Iris pigment epithelial cell (primary cell): ENCODE data around the gene HMGCL.
"Not testable (repeated sequence)": the region's sequence is repeated elsewhere in the genome, so short reads cannot be mapped to it uniquely, and the experiment has no call there.

Experiments
- DNase-seq: peaks from one replicate; pipeline ENCODE4 v3.0.0-alpha.2; 2011; ENCODE audit warnings: low read depth

Gene HMGCL

GRCh38 chr1:23825076-23825761 lies at the start of gene HMGCL:
Gene HMGCL, minus strand, starts transcription at chr1:23825429. Its CDS starts 14 bp downstream, at chr1:23825415.
- peak; percentile 91 for DNase-seq

- no peak for DNase-seq
These were observed 47.2 kb upstream of the HMGCL start for GRCh38 chr1:23872421-23872820.

- DNase-seq = no peak
These were observed 43.8 kb upstream of the HMGCL start for GRCh38 chr1:23869051-23869450.

DNA sequence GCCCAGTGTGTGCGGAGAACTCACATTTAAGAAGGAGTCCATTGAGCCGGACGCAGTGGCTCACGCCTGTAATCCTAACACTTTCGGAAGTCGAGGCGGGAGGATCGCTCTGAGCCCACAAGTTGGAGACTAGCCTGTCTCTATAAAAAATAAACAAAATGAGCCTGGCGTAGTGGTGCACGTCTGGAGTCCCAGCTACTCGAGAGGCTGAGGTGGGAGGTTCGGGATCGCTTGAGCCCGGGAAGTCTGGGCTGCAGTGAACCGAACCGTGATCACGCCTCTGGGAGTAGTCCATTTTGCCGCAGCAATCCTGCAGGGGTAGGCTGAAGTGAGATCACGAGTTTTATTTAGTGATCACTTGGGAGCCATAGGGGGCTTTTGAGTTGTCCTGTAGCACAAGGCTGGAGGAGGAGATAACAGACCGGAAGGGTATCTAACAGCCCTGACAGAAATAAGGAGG lies 43.4 kb upstream of the HMGCL start:
- no peak for DNase-seq

- peak; percentile 80 for DNase-seq
These were observed 42.8 kb upstream of the HMGCL start, which contains the start of gene FUCA1 for GRCh38 chr1:23867895-23868556. Gene FUCA1, minus strand, starts transcription at chr1:23868290. Its CDS starts 4 bp downstream, at chr1:23868286.

DNA sequence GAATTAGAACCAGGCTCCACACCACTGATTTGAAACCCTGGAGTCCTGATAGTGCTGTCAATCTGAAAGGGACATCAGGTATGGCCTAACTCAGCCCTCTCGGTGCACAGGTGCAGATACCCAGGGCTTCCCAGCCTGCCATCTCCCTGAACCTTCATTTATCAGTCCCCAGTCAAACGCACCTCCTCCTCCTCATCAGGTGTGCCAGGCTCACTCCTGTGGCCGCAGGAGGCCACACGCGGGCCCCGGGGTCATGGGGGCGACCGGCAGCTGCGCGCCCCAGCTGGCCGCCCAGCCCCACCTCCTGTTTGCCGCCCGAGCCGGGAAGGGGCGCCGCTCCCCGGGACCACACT lies 42.3 kb upstream of the HMGCL start:
- DNase-seq = no peak

DNA sequence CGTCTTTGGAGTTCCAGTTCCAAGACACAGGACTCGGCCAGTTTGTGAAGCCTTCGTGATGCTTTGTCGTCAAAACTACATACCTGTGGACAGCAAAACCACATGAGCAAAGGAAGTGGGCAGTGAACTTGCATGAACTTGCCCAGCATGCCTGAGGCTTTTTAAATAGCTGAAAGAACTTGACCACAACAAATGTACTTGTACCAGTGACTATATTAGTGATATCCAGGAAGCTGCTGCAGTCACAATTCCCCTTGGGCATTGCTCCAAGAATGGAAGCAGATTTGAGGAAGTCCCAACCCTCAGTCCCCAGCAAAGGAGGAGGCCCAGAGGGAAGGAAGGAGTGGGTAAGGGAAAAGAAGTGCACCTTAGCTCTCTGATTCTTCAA lies 40.3 kb upstream of the HMGCL start:
- DNase-seq = peak; percentile 52

DNA sequence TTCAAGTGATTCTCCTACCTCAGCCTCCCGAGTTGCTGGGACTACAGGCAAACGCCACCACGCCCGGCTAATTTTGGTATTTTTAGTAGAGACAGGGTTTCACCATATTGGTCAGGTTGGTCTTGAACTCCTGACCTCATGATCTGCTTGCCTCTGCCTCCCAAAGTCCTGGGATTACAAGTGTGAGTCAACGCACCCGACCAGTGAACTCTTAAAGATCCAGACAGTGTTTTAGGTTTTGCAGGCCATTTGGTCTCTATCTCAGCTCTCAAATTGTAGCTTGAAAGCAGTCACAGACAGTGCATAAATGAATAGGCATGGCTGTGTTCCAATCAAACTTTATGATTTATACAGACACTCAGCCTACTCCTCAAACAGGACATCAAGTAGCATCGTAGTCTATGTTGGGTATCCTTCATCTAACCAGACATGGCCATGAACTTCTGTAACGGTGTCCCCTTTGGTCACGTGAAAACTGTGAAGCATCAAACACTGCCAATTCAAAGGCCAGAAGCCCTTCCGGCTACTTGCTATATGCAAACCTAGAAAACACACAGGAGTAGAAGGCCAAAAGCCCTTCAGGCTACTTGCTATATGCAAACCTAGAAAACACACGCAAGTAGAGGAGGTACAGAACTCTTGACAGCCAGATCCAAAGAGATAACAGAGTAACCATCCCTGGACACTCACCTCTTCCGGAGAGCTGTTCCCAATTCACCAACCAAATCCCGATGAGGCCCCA lies 39.7 kb upstream of the HMGCL start:
- DNase-seq = no peak

DNA sequence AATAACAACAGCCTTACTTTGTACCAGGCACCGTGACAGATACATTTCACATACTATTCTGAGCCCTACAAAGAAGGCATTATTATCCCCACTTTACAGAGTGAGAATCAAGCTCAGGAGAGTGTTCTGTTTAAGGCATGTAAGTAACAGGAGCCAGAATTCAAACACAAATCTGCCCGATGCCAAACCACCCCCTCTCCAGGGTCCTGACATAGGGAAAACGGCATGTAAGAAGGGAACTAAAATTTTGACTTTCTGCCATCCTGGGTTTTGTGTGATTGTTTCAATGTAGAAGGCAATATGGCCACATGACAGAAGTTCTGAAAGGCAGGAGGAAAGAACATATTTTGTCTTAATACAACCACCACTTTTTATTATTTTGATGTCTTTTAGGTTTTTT lies 37.4 kb upstream of the HMGCL start:
- no peak for DNase-seq

DNA sequence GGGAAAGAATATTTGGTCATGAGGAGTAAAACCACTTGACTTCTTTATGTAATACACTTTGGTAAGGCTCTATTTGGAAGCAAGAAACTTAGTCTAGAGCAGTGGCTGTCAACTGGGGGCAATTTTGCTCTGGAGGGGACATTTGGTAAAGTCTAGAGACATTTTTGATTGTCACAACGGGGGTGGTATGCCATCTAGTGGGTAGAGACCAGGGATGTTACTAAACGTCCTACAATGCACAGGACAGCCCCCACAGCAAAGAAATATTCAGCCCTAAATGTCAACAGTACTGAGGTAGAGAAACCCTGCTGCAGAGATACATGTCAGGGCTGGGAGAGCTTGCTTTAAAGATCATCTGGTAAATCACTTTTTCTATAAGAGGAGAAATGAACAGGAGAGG lies 29.3 kb upstream of the HMGCL start:
- DNase-seq = no peak

DNA sequence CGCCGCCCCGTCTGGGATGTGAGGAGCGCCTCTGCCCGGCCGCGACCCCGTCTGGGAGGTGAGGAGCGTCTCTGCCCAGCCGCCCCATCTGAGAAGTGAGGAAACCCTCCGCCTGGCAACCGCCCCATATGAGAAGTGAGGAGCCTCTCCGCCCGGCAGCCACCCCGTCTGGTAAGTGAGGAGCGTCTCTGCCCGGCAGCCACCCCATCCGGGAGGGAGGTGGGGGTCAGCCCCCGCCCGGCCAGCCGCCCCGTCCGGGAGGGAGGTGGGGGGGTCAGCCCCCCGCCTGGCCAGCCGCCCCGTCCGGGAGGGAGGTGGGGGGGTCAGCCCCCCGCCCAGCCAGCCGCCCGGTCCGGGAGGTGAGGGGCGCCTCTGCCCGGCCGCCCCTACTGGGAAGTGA lies 27.9 kb upstream of the HMGCL start:
- DNase-seq = not testable (repeated sequence)

GRCh38 chr1:23851406-23851805 lies 26.2 kb upstream of the HMGCL start:
- not testable (repeated sequence) for DNase-seq

DNA sequence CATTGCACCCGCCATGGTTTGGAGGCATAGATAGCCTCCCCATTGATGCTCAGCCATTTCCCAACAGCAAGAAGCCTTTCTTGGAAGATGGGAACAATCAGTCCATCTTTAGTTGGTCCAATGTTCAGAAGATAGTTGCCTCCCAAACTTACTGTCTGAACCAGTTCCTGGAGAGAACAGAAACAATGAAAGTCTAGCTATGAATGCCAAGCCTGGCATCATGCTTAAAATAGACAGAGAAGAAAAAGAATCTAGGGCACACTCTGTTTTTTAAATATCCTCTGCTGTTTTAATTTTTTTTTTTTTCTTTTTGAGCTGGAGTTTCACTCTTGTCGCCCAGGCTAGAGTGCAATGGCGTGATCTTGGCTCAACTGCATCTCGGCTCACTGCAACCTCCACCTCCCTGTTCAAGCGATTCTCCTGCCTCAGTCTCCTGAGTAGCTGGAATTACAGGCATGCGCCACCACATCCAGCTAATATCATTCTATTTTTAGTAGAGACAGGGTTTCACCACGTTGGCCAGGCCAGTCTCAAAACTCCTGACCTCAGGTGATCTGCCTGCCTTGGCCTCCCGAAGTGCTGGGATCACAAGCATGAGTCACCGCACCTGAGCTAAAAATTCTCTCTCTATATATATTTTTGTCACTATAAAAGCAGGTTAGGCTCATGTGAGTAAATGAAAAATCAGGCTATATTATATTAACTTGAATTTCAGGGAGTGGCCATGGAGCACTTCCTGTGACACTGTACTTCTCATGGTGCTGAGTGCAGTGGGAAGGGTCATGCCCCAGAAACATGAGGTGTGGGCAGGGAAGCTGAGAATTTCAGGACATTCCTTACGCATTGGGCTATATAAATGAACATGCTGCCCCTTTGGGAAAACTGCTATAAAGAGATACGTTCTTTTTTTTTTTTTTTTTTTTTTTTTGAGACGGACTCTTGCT lies 23.7 kb upstream of the HMGCL start:
- DNase-seq = no peak

GRCh38 chr1:23847482-23848095 lies 22.4 kb upstream of the HMGCL start:
- DNase-seq = not testable (repeated sequence)

- DNase-seq = no peak
These were observed 19.9 kb upstream of the HMGCL start for GRCh38 chr1:23845163-23845562.

GRCh38 chr1:23843644-23844043 lies 18.4 kb upstream of the HMGCL start:
- DNase-seq = no peak

DNA sequence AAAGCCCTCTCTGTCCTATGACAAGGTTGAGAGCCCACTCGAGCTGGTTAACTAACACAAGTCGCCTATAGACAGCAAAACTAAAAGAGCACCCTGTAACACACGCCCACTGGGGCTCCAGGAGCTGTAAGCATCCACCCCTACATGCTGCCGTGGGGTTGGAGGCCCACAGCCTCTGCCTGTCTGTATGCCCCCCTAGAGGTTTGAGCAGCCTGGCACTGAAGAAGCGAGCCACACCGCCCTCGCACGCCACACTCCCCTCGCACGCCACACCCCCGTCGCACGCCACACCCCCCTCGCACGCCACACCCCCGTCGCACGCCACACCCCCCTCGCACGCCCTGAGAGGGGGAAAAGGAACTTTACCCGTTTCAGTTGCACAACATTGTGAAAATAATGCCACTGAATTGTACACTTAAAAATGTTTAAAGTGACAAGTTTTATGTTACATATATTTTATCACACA lies 13.2 kb upstream of the HMGCL start:
- DNase-seq = peak; percentile 38

- DNase-seq = no peak
These were observed 12.7 kb upstream of the HMGCL start for GRCh38 chr1:23837908-23838307.

DNA sequence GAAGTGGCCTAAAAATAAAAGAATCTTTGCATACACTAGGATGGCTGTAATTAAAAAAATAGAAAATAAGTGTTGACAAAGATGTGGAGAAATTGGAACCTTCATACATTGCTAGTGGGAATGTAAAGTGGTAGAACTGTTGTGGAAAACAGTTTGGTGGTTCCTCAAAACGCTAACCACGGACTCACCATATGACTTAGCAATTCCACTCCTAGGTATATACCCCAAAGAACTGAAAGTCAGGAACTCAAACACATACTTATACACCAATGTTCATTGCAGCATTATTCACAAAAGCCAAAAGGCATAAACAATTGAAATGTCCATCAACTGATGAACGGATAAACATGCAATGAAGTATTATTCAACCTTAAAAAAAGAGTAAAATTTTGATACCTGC lies 10.8 kb upstream of the HMGCL start:
- DNase-seq = no peak

GRCh38 chr1:23834156-23834555 lies 8.9 kb upstream of the HMGCL start:
- DNase-seq = not testable (repeated sequence)

GRCh38 chr1:23827717-23828116 lies 2.5 kb upstream of the HMGCL start:
- DNase-seq = no peak
